Measurements from ENCODE around the gene SLC51B.
"Not testable (repeated sequence)": the region's sequence is repeated elsewhere in the genome, so short reads cannot be mapped to it uniquely, and the experiment has no call there.

SLC51B gene

DNA sequence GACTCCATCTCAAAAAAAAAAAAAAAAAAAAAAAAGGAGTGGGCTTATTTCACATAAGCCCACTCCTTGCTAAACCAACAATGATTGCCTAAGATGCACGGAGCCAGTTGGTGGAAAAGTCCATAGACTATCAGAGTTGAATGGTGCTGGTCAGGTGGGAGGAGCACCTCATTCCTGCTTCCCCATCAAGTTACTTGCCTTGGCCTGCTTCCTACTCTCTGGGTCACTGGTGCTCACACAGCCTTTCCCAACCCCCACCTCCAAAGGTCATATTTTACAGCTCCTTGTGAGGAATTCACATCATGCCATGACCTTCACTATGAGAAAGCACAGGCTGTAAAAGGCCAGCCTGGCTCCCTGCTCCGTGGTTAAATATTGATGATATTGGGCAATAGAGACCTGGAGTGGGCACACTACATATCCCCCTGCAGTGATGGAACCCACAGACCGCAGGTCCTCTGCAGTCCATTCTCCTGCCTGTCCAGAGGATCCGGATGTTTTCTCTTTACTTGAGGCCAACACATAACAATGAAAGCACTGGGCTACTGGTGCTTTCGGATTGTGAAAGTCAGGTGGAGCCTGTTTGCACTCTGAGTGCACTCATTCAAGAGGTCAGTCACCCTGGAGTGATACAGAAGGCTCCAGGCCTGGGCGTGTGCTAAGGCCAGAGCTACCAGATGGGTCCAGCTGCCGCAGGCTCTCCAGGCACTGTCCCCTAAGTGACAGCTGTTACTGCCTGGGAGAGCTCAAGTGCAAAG, at the start of gene SLC51B:
SLC51B (plus strand) TSS at position 664 of the 758 bp plus-strand sequence. CDS start 4,618 bp downstream, outside the sequence.
- DNase-seq = no peak

DNA sequence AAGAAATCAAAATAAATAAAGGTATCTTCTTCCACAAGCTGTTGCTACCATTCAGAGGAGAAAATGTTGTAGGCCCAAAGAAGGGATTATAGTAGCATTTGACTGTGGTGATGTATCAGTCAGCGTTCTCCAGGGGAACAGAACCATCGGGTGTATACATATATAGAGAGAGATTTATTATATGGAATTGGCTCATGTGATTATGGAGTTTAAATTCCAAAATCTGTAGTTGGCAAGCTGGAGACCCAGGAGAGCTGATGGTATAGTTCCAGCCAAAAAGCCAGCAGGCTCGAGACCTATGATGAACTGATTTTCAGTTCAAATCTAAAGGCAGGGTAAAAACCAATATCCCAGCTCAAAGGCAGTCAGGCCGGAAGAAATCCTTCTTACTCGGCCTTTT, 48.1 kb upstream of the SLC51B start:
- no peak for DNase-seq

DNA sequence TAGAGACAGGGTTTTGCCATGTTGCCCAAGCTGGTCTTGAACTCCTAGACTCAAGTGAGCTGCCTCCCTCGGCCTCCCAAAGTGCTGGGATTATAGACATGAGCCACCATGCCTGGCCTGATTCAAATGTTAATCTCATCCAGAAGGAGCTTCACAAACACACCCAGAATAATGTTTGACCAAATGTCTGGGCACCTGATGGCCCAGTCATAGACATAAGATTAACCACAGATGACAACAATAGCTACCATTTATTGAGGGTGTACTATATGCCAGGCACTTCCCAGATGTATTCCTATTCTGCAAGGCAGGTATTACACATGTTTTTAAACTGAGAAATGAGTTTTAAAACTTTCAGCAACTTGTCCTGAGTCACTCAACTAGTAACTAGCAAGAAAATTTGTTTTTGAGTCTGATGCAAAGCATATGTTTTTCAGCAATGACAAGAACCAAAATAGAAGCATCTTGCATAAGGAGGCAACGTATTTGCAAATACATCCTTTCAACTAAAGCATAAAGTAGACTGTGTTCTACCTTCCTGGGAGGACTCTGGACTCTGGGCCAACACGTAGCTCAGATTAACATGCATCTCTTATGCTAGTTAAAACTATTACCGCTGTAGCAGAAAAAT, 47.3 kb upstream of the SLC51B start:
- DNase-seq = no peak

DNA sequence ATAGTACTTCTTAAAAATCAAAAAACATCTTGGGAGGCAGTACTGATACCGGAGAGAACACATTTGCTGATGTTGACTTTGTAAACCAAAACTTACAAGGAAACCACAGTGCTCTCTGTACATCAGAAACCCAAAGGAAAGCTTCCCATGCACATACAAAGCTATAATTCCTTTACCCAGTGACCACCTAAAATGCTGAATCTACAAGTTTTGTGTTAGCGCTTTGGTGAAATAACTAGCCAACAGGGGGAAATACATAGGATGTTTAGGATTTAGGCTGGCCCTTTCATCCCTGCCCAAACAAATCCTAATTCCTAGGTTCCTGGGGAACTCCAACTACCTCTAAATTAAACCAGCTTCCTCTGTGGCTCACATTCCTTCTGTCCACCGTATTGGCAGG, 40.2 kb upstream of the SLC51B start:
- DNase-seq = no peak

DNA sequence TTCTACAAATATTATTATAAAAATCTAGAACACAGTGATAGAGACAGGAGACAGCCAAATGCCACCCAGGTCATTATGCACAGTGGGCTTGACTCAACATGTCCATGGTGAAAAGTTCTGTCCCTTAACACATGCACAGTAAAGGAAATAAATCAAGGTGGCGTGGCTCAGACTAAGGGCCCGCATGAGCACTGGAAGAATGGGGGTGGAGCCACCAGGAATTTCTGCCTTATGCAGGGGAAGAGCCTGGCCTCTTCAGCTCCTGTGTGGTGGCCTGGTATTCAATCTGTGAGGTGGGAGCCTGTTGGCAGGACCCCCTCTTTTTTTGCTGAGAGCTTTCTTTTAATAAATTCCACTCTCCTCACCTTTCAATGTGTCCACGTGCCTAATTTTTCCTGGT, 38.3 kb upstream of the SLC51B start:
- DNase-seq = no peak

DNA sequence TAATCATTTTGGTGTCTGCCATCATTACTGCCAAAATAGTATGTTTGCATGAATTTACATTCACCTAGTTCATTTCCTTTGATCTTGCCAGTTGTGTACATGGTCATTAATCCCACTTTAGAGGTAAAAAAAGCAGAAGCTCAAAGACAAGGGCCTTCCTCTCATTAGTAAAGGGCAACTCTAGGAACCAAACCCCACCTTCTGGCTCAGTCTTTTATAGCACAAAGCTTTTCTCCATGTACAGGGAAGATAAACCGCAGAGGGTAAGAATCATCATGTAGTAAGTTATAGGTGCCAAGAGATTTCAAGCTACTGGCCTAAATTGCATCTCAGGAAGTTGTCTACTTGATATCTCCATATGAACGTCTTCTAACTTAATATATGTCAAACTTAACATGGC, 36.2 kb upstream of the SLC51B start:
- no peak for DNase-seq

DNA sequence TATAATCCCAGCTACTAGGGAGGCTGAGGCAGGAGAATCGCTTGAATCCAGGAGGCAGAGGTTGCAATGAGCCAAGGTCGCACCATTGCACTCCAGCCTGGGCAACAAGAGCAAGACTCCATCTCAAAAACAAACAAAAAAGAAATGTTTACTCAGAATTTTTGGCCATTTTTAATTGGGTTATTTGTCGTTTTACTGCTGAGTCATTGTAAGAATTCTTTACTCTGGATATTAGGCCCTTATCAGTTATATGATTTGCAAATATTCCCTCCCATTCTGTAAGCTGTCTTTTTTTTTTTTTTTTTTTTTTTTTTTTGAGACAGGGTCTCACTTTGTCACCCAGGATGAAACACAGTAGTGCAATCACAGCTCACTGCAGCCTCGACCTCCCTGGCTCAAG, 34.0 kb upstream of the SLC51B start:
- not testable (repeated sequence) for DNase-seq

DNA sequence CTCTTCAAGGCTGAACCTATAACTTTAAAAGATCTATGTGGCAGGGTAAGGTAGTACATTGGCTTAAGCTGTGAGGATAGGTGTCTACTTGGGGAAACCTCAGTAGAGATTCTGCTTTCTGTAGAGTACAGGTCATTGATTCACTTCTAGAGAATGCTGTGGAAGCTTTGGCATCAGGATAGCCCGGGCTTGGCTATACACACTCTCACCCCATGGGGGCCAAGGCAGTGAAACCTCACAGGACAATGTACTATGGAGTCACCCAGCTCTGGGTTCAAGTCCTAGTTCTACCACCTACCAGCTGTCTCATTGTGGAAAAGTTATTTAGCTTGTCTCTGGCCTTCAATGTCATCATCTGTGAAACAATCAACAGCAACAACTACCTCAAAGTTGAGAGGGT, 24.8 kb upstream of the SLC51B start:
- DNase-seq = no peak

DNA sequence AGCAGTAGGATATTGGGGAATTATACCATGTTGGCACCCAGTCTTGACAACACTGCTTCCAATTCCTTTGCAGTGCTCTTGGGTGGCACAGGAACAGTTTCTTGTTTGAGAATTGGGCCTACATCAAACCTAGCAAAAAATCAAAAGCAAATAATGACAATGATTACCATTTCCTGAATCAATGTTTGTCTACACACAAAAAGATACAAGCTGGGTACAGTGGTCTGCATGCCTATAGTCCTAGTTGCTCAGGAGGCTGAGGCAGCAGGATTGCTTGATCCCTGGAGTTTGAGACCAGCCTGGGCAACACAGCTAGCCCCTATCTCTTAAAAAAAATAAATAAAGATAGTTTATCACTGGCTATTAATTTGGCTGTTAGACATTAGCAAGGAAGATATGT, 23.7 kb upstream of the SLC51B start:
- DNase-seq = no peak

DNA sequence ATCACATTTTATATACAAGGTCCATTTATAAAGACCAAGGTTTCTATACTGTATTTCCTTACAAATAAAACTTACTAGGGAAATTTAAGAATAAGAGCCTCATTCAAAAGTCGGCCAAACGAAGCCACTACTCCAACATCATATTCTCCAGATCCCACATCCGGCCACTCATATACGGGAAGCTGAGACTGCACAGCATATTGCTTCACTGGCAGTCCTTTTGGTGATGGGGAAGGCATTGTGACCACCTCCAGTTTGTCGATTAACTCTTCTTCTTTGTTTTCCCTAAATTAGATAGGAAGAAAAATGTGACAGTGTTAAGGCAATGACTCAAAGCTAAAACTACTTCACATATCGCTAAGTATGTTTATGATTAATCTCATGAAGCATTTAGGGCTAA, 18.4 kb upstream of the SLC51B start:
- no peak for DNase-seq

DNA sequence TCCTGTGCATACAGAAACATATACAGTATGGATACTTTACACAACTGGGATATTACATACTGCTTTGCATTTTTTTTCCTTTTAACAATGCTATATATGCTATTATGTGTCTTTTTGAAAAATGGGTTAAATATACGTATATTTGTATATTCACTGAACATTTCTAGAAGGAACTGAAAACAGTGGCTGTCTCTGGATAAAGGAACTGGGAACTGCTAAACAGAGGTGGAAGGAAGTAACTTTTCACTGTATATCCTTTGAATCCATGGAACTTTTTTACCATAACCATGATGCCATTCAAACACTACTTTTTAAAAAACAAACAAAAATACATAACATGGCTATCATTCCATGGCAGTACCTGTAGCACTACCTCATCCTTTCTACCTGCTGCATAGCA, 17.6 kb upstream of the SLC51B start:
- DNase-seq = no peak

DNA sequence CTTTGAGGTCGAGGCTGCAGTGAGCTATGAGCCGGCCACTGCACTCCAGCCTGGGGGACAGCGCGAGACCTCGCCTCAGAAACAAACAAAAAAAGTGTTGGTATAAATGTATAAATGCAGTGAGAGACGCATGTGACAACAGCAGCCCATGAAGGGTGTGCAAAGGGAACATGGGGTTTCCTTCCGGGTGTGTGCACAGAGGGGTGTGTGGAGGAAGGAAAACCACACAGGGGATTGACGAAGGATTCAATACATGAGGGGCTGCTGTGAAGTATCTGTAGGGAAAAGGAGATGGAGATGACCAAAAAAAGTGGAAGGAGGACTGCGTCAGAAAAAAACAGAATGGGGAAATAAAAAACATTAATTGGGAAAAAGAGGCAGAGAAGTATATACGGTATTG, 16.8 kb upstream of the SLC51B start:
- no peak for DNase-seq

DNA sequence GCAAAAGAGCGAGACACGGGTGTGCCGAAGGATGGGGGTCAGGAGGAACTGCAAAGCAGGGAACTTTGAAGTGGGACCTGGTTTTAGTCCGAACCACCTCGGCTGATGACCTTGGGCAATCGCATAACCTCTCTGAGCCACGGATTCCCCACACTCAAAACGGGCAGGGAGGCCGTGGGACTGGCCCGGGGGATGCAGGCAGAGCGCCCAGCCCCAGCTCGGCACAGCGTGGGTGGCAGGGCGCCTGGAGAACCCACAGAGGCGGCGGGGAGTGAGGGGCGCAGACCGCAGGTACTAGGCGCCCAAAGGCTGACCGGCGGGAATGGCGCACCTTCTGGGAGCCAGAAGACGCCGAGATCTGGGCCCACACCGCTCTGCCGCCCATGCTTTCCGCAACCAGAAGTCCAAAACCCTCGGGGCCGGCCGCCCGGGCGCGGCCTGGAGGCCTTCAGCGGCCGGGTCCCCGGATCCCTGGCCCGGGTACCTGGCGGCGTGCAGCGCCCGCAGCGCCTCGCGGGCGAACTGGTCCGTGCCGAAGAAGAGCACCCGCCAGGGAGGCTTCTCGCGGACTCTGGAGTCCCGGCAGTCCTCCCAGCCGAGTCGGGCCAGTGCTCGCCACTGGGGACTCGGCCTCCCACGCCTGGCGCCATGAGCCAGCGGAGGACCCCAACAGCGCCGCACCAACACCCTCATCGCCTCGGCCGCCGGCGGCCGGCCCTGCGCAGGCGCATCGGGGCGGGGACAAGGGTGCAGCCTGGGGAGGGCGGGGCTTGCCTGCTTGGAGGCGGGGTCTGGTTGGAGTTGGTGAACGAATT, 16.1 kb upstream of the SLC51B start, which contains the start of gene MTFMT:
MTFMT (minus strand) TSS at position 719 of the 815 bp plus-strand sequence; CDS start at position 693, 26 bp downstream.
- DNase-seq = no peak

DNA sequence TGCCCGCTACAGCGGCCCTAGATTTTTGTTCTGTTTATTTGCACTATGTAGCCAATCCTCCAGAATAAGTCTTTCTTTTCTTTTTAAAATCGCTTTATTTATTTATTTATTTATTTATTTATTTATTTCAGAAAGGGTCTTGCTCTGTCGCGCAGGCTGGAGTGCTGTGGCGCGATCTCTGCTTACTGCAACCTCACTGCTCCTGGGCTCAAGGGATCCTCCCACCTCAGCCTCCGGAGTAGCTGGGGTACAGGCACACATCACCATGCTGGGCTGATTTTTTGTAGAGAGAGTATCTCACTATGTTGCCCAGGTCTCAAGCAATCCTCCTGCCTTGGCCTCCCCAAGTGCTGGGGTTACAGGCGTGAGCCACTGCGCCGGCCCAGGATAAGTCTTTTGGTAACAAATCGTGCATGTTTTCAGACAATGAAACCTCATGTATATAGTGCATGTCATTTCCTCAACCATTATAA, 15.4 kb upstream of the SLC51B start:
- peak; percentile 11 for DNase-seq

DNA sequence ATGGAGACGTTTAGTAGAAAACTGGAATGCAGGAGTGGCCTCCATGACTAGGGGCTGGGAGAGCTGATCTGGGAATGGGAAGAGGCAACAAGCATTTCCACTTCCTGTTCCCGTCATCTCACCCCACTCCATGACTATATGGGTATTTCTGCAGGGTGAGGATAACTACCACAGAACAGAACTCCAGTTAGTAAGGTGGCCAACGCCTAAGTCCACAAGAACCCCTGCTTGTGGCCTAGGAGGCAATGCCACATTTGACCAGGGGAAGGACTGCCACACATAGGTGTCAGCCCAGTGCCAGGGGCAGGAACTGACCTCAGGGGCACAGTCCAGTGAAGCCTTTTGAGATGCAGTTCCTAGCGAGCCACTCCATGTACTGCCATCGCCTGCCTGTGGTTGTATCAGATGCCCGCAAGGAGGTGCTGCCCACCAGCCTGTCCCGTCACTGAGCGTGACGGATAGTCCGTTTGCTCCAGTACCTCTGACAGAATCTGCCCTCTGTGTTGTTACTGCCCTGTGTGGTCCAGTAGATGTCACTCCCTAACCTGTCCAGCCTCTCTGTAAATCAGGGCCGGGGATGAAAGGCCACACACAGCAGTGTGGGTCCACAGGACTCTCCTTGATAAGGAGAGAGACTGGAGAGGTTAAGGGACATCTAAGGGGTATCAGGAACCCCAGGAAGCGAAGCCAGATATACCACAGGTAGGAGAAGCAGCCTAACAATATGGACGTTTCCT, 12.2 kb upstream of the SLC51B start:
- no peak for DNase-seq

DNA sequence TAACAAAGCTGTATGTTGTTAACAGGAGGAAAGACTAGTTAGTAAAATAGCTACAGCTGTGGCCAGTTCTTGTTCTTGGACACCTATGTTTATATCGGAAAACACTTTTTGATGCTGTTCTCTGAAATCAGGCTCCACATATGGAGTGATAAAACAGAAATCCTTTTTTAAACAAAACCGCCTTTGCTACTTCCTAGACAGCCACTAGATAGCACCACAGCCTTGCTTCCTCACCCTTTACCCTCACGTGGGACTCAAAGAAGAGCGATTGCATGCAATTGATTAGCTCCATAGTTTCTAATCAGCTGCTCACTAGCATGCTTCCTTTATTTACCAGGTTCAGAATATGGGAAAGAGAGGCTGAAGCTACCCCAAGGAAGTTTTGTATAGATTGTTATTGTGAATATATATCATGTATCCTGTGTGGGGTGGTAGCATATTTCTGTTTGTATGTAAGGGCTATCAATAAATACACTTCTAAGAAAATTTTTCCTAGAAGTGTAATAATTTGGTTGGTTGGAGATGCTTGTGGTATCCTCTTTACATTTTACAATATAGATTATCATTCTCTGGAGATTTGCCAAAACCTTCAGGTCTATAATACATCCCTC, 11.4 kb upstream of the SLC51B start:
- DNase-seq = no peak

DNA sequence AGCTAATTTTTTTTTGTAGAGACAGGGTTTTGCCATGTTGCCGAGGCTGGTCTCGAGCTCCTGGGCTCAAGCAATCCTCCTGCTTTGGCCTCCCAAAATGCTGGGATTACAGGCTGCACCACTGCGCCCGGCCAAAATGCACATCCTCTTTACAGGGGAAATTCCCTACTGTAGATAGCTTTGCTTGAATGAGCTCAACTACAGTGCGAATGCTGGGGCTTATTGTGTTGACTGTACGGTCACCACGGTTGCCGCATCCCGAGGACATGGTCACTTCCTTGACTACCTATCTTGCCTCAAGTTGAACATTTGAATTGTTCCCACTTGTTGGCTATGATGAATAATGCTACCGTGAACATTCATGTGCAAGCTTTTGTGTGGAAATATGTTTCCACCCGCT, 10.5 kb upstream of the SLC51B start:
- no peak for DNase-seq

DNA sequence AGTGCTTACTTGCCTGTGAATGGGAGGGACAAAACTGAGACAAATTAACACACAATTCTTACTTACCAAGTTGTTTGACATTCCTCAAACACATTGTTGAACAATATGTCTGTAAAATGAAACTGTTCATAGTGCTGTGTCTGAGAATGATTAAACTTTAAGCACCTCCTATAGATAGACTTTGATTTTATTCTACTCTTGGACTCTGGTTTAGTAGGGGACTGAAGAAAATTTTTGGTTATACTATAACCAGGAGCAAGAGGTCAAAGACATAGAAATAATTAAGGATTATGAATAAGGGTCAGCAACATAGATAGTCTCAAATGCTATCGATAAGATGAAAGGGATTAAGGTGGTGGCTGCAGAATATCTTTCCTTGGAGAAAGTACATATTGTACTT, 7.9 kb upstream of the SLC51B start:
- no peak for DNase-seq

DNA sequence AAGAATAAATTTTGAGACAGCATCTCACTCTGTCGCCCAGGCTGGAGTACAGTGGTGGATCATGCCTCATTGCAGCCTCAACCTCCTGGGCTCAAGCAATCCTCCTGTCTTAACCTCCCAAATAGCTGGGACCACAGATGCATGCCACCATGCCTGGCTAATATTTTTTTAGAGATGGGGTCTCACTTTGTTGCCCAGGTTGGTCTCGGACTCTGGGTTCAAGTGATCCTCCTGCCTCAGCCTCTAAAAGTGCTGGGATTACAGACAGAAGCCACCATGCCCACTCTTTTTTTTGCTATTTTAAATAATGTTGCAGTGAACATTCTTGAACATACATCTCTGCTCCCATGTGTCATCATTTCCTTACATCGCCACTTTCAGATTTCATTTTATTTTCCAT, 6.8 kb upstream of the SLC51B start:
- DNase-seq = no peak

DNA sequence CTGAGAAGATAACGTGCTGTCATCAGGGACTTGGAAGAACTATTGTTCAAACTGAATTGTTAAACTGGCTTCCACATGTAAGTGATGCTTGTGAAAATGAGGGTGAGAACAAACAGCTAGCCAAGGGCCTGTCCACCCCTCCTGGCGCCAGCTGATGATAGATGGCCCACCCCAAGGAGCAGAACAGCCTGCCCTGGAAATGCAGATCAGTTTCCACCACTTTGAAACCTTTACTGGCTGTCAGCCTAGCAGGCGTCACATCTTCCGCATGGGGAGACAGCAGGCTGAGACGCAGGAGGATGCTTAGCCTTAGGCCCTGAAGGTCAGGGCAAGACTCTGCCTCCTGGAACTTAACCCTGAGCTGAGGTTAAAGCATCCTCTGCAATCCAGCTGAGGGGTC, 6.4 kb upstream of the SLC51B start:
- no peak for DNase-seq

DNA sequence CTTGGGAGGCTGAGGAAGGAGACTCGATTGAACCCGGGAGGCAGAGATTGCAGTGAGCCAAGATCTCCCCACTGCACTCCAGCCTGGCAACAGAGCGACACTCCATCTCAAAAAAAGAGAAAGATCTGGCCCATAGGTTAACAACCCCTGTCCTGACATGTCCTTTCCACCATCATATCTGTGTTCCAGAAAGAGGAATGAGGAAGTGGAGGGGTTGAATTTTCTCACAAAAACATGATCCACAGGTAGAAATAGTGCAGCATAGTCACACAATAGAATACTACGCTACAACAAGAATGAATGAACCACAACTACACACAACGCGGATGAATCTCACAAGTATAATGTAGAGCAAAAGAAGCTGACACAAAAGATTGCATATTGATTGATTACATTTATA, 4.7 kb upstream of the SLC51B start:
- DNase-seq = no peak

DNA sequence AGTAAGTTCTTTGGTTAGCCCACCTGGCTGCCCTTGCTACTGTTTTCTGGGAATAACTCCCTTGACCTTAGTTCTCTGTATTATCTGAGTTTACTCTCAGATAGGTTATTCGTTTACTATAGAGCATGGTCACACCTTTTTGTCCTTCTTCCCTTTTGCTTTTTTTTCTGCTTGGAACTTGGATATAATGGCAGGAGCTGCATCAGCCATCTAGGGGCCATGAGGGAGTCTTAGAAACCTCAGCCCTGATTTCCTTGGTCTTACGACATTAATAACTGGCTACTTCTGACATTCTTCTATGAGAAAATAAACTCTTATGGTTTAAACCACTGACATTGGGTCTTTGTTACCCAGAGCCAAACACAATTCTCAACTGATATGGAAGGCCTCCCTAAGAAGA, 3.4 kb upstream of the SLC51B start:
- no peak for DNase-seq

Data from NCI-H1436 treated with DMSO at 0.1 percent for 48 hours (cell line).